ENCODE results near the gene ST6GALNAC1. TPM values are rescaled to one million over a fixed set of nuclear protein-coding genes. Genes with fewer than 3 reads are reported as not detected.
A peak's percentile ranks its signal among the peaks of the same experiment; 100 is the strongest.

Gene ST6GALNAC1
- total and polyA plus RNA-seq, 2 of the 13 experiments (the other 11 are each of a cell fraction or from before 2014, with no cell fraction given), result not detected

DNA sequence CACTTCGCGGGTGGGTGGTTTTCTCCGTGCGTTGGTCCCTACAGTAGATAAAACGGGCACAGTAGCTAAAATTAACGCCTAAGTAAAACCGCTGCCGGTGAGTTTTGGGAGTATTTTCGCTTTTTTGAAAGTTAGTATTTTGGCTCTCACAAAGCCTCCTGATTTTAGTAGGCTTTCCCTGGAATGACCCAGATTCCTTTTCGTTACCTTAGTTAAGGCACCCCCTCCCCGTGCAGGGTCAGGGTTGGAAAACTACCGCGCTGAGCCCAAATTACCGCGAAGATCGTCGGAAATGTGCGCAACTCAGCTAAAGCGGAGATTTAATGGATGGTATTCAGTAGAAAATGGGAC, 28.3 kb upstream of the ST6GALNAC1 start (continued):
- TF ChIP-seq, protein P1, sequence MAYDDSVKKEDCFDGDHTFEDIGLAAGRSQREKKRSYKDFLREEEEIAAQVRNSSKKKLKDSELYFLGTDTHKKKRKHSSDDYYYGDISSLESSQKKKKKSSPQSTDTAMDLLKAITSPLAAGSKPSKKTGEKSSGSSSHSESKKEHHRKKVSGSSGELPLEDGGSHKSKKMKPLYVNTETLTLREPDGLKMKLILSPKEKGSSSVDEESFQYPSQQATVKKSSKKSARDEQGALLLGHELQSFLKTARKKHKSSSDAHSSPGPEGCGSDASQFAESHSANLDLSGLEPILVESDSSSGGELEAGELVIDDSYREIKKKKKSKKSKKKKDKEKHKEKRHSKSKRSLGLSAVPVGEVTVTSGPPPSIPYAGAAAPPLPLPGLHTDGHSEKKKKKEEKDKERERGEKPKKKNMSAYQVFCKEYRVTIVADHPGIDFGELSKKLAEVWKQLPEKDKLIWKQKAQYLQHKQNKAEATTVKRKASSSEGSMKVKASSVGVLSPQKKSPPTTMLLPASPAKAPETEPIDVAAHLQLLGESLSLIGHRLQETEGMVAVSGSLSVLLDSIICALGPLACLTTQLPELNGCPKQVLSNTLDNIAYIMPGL (CRISPR knock-in tag; IDR thresholded peaks at IDR 0.05; ENCODE audit: borderline replicate concordance in 1 of 2, low read depth in 1 of 2), result no peak
- TF ChIP-seq GPN1 (CRISPR knock-in tag; IDR thresholded peaks at IDR 0.05; ENCODE audit: borderline replicate concordance) (no peak), TSC22D2 (CRISPR knock-in tag; IDR thresholded peaks at IDR 0.05; ENCODE audit: borderline replicate concordance) (no peak), PAX8 (CRISPR knock-in tag; IDR thresholded peaks at IDR 0.05; ENCODE audit: borderline replicate concordance) (no peak), GZF1 (CRISPR knock-in tag; IDR thresholded peaks at IDR 0.05) (no peak), ZNF577 (CRISPR knock-in tag; IDR thresholded peaks at IDR 0.05; ENCODE audit: borderline replicate concordance, low read depth) (no peak), SOX5 (CRISPR knock-in tag; IDR thresholded peaks at IDR 0.05; ENCODE audit: borderline replicate concordance) (no peak), KMT2A (CRISPR knock-in tag; IDR thresholded peaks at IDR 0.05) (no peak), FOXO1 (CRISPR knock-in tag; IDR thresholded peaks at IDR 0.05) (no peak), GTF3A (CRISPR knock-in tag; conservative IDR thresholded peaks at IDR 0.05) (0 out of 2 replicates have a peak, but pooled peaks have one; percentile 47), SMYD3 (CRISPR knock-in tag; IDR thresholded peaks at IDR 0.05) (peak; percentile 22), SAFB2 (CRISPR knock-in tag; IDR thresholded peaks at IDR 0.05; ENCODE audit: borderline replicate concordance, low read depth) (no peak), ZNF790 (CRISPR knock-in tag; IDR thresholded peaks at IDR 0.05; ENCODE audit: borderline replicate concordance) (no peak), SP2 (CRISPR knock-in tag; IDR thresholded peaks at IDR 0.05) (peak; percentile 41; the same call in 1 of the 2 replicates), MAFK (conservative IDR thresholded peaks at IDR 0.05 in 1 of 2, IDR thresholded peaks at IDR 0.05 in 1 of 2; ENCODE audit: low read length in 2 of 2) (0 out of 4 replicates have a peak, but pooled peaks of 1 of the 2 experiments have one; percentile 0), NFRKB (IDR thresholded peaks at IDR 0.05) (no peak), LCORL (IDR thresholded peaks at IDR 0.05) (no peak), LCORL (CRISPR knock-in tag; IDR thresholded peaks at IDR 0.05) (peak; percentile 25)
- TF ChIP-seq, protein P2, sequence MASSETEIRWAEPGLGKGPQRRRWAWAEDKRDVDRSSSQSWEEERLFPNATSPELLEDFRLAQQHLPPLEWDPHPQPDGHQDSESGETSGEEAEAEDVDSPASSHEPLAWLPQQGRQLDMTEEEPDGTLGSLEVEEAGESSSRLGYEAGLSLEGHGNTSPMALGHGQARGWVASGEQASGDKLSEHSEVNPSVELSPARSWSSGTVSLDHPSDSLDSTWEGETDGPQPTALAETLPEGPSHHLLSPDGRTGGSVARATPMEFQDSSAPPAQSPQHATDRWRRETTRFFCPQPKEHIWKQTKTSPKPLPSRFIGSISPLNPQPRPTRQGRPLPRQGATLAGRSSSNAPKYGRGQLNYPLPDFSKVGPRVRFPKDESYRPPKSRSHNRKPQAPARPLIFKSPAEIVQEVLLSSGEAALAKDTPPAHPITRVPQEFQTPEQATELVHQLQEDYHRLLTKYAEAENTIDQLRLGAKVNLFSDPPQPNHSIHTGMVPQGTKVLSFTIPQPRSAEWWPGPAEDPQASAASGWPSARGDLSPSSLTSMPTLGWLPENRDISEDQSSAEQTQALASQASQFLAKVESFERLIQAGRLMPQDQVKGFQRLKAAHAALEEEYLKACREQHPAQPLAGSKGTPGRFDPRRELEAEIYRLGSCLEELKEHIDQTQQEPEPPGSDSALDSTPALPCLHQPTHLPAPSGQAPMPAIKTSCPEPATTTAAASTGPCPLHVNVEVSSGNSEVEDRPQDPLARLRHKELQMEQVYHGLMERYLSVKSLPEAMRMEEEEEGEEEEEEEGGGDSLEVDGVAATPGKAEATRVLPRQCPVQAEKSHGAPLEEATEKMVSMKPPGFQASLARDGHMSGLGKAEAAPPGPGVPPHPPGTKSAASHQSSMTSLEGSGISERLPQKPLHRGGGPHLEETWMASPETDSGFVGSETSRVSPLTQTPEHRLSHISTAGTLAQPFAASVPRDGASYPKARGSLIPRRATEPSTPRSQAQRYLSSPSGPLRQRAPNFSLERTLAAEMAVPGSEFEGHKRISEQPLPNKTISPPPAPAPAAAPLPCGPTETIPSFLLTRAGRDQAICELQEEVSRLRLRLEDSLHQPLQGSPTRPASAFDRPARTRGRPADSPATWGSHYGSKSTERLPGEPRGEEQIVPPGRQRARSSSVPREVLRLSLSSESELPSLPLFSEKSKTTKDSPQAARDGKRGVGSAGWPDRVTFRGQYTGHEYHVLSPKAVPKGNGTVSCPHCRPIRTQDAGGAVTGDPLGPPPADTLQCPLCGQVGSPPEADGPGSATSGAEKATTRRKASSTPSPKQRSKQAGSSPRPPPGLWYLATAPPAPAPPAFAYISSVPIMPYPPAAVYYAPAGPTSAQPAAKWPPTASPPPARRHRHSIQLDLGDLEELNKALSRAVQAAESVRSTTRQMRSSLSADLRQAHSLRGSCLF (CRISPR knock-in tag; IDR thresholded peaks at IDR 0.05; ENCODE audit: borderline replicate concordance), result no peak
- TF ChIP-seq, protein P3, sequence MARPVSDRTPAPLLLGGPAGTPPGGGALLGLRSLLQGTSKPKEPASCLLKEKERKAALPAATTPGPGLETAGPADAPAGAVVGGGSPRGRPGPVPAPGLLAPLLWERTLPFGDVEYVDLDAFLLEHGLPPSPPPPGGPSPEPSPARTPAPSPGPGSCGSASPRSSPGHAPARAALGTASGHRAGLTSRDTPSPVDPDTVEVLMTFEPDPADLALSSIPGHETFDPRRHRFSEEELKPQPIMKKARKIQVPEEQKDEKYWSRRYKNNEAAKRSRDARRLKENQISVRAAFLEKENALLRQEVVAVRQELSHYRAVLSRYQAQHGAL (CRISPR knock-in tag; IDR thresholded peaks at IDR 0.05; ENCODE audit: not compliant biosample characterization), result no peak
- TF ChIP-seq, protein P4, sequence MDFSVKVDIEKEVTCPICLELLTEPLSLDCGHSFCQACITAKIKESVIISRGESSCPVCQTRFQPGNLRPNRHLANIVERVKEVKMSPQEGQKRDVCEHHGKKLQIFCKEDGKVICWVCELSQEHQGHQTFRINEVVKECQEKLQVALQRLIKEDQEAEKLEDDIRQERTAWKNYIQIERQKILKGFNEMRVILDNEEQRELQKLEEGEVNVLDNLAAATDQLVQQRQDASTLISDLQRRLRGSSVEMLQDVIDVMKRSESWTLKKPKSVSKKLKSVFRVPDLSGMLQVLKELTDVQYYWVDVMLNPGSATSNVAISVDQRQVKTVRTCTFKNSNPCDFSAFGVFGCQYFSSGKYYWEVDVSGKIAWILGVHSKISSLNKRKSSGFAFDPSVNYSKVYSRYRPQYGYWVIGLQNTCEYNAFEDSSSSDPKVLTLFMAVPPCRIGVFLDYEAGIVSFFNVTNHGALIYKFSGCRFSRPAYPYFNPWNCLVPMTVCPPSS (IDR thresholded peaks at IDR 0.05), result no peak
- TF ChIP-seq, protein P5, sequence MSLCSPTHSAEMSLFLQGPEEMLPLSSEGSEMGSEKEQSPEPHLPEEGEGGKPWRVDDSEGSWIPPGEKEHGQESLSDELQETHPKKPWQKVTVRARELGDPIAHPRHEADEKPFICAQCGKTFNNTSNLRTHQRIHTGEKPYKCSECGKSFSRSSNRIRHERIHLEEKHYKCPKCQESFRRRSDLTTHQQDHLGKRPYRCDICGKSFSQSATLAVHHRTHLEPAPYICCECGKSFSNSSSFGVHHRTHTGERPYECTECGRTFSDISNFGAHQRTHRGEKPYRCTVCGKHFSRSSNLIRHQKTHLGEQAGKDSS (CRISPR knock-in tag; IDR thresholded peaks at IDR 0.05; ENCODE audit: borderline replicate concordance, low read depth), result no peak

Data from HepG2 (cell line).